GM19324 (cell line): Measurements from ENCODE around the gene DDX31.

Experiments
- ATAC-seq: cut with Tn5 transposase; IDR thresholded peaks from one replicate; pipeline ENCODE4 v1.9.1; 2021; ENCODE audit warnings: mild to moderate bottlenecking, moderate library complexity; ENCODE audit not compliant: unreplicated experiment, low FRiP score

DDX31 gene

DNA sequence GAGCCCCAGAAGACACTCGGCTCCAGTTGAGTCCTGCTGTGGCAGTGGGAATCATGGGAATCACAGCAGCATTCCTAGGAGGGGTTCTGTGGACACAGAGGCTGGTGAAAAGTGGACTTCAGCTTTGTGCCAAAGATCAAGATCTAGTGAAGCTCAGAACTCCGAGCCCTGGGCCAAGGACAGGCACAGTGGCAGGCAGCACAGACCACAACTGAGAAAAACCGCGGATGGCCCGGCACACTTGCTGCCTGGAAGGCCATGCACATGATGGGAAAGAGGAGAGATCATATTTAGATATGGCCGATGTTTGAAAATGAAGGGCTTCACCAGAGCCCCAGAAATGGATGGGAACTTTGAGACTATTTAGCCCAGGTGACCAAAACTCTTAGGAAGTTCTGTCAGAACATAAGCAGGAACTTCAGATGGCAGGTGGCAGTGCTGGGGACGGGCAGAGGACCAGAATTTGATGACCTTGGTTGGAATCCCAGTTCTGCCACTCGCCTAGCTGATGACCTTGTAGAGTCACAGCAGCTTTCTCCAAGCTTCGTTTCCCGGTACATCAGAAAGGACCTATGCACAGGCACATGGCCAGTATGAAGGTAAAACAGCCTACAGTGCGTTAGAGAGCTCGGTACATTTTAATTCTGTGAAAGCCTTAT, 69.3 kb downstream of the DDX31 start:
- ATAC-seq = no peak

DNA sequence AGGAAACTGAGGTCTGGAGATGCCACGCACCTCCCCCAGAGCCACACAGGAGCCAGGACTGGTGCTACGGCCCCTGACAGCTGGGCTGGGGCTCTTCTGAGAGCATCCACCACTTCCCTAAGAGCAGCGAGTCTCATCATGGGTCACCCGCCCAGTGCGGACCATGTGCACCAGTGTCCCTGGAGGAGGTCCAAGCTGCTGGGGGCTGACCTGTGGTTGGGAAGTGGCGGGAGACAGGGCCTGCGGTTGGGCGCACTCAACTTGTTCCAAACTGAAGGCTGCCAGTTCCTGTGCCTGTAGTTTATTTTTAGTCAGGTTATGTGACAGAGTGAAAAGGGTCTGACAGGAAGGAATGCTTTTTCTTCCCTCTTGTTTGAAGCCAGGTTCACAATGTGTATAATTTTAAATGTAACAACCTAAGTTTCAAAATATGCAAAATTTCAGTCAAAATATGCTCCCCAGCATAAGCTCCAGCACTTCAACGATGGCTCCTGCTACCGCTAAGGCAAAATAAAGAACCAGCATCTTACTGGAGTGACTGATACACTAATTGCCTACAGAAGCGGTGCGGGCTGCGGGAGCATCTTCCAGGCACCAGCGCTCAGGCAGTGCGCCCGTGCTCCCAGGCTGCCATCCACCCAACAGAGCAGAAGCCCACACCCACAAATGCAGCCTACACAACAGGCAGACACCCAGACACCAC, 72.6 kb downstream of the DDX31 start:
- no peak for ATAC-seq

DNA sequence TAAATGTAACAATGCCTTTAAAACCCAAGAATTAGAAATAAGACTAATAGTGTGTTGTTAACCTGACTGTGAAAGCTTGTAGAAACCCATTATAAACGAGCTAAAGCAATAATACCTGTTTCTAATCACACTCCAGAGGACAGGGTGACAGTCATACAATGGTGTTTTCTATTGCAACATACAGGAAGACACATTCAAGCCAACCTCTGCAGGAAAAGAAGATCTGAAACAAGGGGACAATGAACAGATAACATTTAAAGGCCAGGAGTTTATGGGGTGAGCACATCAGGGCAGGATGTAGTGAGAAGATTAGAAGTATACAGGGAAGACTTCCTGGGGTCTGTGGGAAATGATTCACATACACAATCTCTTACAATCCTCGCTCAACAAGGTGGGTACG, 73.6 kb downstream of the DDX31 start:
- no peak for ATAC-seq

DNA sequence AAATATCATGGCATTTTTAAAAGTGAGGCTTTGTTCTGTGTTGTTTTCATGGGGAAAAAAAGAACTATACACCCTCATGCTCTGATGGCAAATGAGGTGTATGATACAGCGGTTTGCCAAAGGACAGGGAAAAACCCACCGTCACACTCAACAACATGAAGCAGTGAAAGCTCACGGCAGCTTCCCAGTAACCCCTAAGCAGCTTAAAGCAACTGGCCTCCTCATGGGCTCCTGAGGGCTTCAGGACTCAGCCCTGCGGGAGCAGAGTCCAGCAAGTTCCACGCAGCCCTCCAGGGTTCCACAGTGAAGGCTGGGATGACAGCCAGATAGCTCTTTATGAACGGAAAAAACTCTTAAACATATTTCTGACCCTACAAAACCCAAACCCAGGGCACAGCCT, 74.5 kb downstream of the DDX31 start:
- ATAC-seq = no peak

DNA sequence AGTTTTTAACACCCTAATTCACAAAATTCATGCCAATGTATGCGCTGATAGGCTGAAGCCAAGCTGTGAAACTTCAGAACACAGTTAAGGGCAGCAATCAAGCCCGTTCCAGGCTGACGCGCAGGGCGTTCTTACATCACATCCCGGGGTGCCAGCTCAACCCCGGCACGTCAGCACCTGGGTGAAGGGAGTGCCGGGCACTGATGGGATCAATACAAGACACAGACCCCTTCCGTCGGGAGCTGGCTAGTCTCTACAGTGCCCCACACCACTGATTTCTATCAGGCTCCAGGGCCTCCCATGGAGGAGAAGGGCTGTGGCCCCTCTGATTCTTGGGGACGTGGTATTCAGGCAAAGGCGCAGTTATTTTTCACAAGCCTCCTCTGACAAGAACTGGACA, 75.4 kb downstream of the DDX31 start:
- ATAC-seq = no peak

DNA sequence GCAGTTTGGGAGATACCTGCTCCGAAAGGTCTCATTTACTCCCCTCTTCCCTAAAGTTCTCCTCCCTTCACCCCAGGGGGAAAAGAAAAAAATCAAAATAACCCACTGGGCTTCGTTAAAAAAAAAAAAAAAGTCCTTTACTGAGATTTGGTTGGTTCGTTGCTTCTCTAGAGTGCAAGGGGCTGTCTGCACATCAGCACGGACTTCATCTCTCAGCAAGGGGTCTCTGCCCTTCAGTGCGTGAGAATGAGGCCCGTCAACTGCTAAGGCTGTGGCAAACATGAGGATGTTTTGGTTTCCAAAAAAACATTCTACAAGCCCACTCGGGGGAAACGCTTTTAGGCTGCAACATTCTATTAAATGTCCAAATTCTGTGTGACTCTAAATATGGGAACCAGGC, 77.3 kb downstream of the DDX31 start:
- no peak for ATAC-seq

DNA sequence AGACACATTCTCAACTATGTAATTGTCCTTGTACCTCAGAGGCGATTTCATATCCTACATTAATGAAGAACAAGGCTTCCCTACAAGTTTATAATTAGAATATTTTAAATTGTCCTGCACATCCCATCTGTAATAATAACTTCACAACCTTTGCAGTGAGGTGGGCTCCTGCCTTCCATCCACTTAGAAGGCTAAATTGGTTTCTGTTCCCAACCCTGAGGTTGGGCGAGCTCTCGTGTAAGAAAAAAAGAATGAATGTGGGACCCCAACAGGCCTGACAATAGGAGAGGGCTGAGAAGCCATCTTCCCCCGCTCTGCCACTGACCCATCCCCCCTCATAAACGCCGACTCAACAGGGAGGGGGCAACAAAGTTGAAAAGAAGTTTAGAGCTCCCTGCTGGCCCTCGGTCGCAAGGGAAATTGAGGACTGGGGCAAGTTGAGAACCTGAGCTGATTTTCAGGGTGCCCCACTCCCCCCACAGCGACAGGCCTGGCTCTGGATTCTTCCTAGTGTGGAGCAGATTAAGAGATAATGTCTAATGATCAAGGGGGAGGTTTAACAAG, 78.0 kb downstream of the DDX31 start:
- ATAC-seq = no peak

DNA sequence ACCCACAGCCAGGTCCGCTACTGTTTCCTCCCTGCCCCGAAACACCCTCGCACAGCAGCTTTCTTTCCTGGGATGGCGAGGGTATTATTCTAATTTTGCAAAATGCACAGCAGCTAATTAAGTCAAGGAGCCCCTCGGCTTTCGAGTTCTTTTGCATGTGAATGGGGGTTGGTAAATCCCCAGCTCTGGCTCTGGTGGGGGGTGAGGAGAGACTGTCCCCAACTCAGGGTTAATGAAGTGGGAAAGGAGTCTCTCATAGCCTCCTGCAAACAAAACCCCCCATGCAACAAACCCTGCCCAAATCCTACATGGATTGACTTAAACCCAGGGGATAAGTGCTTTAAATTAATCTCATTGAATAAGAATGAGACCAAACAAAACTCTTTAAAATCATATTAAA, 78.5 kb downstream of the DDX31 start:
- no peak for ATAC-seq

DNA sequence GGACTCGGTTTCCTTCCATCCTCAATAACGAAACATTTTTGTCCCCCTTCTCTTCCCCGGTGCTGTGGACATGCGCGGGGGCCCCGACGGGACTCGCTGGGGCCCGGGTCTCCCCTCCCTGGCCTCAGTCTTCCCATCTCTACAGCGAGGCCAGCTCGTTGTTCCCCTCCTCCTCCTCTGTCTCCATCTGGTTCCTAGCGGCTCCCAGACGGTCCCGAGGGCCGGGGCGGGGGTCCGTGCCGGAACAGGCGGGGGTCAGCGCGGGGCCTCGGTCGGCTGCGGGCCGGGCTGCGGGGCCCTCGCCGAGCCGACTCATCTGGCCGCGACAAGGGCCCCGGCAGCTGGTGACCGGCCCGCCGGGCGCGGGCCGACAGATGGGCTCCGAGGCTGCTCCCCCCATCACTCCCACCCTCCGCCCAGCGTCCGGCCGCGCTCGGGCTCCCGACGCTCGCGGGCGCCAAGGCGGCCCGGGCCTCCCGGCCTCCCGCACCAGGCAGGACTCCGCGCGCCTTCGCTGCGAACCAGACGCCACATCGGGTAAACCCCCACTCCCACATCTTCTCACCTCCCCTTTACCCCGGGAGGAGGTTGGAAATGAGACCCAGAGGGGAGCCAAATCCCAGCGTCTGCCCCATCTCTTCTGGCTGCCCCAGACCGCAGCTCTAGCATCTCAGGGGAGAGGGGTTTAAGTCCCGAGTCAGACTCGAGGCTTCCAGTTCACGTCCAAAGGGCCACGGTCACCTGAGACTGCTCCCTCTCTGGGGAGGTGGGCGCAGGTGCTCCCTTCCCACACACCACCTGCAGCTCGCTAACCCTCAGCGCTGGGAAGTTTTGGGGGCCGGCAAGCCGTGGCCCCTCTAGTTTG, 79.2 kb downstream of the DDX31 start:
- no peak for ATAC-seq

DNA sequence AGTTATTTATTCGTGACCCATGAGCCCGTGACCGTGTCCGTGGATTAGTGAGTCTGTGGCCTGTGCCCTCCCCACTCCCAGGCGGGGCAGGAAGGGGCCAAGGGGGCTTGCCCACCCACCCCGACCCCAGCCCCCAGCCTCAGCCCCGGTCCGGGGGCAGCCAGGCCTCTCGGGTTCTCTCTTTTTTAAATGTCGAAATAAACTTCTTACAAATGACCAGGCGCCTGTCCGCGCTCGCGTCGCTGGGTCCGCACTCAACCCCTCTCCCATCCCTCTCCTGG, 79.8 kb downstream of the DDX31 start:
- no peak for ATAC-seq

DNA sequence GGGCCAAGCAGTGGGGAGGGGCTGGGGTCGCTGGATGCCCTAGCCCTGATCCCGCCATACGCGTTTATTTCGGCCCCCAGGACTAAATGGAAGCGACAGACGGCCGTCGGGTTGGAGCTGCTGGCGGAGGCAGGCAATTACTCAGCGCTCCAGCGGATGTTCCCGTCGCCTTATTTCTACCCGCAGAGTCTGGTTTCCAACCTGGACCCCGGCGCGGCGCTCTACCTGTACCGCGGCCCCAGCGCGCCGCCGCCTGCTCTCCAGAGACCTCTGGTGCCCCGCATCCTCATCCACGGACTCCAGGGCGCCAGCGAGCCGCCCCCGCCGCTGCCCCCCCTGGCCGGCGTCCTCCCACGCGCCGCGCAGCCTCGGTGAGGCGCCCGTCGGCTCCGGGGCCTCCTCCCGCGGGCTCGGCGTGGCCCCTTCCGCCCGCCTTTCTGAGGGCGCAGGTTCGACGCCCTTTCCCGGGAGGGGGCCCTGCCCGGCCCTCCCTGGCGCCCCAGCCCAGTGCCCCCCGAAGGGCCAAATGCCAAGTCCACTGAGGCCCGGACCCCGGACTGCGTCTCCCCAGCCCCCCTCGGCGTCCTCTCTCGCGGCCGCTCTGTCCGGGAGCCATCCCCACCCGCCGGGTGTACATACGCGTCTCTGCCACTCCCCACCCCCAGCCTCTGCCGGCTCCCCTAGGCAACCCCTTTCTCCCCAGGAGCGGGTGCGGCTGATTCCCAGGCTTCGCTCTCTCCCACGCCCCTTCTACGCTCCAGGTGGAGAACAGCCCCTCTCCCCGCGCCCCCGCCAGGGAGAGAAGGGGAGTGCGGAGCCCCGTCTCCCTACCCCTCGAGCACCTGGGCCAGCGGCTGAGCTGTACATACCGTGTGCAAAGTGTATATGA, 80.4 kb downstream of the DDX31 start:
- no peak for ATAC-seq

DNA sequence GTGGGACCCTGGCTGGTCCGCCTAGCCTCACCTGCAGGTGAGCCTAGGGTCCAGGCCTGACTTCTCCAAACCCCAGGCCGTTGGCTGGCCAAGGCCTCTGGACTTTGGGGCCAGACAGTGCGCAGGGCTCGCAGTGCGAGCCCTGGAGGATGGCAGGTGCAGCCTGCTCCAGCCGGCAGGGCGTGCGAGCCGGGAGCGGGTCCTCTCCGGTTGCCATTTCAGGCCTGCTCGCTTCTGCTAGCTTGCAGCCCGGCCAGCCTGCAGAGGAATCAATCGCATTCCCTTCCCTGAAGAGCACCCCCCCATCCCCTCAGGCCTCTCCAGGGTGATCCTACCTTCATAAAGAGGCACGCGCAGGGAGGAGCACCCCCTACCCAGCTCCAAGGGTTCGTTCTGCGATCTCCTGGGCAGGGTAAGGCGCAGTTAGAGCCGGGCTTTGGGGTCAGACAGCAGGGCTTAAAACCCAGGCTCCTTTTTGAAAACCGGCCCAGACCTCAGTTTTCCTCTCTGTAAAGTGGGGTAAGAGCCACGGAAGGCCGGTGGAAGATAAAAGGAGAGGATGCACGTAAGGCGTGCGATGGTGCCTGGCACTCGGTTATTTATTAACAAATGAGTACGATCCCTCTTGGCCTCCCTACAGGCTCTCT, 81.2 kb downstream of the DDX31 start:
- no peak for ATAC-seq

DNA sequence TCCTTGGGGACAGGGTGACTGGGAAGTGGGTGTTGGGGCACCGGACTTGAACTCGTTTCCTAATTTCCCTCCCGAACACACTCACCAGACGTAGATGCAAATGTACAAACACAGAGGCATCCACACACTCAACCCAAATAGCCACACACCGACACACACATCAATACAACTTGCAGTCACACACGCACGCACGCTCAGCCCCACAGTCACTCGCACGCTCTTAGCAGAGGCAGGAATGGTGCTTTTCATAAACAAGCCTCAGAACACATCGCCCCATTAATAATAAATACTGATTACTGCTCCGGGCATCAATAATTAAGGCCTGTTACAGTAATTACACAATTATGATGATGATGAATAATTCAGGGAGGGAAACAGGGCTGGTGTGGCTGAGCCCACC, 81.7 kb downstream of the DDX31 start:
- no peak for ATAC-seq

DNA sequence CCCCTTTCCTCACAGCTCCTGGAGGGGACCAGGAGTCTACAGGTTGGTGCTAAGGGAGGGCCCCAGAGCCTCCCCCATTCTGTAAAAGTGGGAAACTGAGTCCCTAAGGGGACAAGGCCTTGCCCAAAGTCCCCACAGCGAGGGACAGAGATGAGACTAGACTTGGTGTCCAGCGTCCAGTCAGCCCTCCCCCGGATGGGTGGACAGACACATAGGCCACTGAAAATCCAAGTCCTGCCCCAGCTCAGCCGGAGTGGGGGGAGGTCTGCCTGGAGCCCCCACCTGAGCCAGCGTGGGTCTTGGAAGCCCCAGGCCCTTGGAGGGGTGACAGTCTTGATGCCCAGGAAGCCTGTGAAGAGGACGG, 82.2 kb downstream of the DDX31 start:
- no peak for ATAC-seq

DNA sequence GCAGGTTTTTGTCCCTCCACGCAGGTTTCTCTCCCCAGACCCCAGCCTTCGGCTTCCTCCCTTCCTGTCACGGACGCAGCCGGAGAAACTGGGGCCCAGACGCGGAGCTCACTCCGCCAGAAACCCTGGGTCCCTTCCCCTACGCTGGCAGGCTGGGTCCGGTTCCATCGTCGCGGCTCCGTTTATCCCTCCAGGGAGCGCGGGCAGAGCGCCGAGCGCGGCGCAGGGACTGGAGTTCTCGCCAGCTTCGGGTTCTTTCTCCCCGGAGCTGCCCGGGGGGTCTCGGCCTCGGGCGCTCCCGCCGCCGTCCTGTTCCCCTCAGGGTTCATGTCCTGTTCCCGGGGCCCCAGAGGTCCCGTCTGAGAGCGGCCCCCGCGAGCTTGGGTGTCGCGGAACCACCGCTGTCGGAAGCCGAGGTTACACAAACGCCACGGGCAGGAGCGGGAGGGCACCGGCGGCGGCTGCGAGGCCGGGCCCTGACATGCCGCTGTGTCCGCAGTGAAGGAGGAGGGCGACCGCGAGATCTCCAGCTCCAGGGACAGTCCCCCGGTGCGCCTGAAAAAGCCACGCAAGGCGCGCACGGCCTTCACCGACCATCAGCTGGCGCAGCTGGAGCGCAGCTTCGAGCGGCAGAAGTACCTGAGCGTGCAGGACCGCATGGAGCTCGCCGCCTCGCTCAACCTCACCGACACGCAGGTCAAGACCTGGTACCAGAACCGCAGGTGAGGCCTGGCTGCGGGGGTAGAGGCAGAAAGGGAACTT, 82.8 kb downstream of the DDX31 start:
- ATAC-seq = no peak

DNA sequence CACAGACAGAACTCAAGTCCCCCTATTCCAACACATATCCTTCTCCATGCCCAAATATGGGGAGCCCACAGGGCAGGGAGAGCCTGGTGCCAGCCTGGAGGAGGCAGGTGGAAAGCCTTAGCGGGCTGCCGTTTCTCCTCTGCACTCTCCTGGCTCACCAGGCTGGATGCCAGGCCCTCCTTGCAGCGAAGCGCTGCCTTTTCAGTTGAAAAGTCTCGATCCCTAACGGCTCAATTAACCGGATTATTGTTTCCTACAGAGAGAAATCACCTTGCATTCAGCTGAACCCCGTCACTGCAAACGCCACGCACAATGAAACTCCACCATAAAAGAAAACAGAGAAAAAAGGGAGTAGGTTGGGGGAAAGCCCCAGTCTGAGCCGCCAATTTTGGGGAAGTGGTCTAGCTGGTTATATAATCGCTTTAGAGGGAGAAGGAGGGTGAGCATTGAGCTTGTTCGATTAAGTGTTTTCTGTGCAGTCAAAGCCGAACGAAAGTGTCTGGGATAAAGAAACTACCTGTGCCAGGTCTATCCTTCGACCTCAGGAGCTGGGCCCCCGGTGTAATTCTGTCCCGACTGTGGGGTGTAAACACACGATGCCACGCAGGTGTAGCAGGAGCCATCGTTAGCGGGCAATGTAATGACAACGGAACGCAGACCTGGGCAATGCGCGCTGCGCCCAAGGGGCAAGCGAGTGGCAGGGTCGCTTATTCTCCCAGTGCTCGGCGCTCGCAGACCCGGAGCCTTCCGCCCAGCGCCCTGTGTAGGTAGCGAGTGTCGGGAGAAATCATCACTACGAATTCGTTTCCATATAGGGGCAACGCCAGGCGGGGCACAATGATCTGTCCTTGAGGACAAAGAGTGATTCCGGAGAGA, 83.6 kb downstream of the DDX31 start:
- no peak for ATAC-seq

DNA sequence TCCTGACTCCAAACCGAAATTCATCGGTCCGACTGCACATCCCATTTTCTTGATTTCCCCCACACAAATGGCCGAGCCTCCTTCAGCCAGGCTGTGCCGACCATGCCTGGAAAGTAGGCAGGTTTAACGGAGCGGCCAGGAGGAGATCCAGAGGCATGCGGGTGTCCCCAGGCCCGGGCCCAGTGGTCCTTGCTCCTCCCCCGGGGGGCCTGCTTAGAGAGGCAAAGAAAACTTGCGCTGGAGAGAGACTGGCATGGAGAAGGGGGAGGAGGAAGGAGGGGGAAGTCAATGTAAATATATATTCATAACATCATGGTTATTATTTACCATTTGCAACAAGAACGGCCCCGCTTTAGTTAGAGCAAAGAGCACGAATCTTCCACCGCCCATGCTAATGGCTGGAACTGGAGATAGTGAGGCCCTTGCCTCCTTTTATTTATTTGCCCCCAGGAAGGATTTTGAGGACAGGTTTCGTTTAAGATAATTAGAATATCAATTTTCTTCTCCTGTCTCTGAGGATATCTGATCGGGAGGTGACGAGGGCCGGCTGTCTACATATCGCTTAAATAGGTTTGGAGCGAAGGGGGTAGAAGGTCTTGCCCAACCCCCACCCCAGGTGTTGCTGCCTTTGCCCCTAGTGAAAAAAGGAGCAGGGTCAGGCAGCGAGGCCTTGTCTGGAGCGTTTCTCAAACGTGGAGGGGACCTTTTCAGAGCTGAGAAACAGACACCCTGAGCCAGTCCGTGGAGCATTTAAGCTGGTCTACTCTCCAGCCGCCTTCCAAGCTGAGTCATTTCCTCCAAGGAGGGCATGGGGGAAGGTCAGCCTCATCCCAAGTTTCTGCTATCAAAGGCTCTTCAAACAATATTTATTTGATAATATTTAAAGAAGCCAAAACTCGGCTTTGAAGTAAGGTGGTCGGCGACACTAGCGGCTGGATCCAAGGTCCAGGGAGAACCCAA, 84.9 kb downstream of the DDX31 start:
- no peak for ATAC-seq
